Hepatocyte (in vitro differentiated cells): ENCODE results near the gene SMTN. TPM values are rescaled to one million over a fixed set of nuclear protein-coding genes. Genes with fewer than 3 reads are reported as not detected.

ENCODE experiments used
- DNase-seq: peaks from one replicate; pipeline ENCODE4 v3.0.0-alpha.2; 2016; ENCODE audit warnings: low spot score
- H2AFZ ChIP-seq: fragments of 200-600 bp; sonication (generic); 2 replicates; pipeline ENCODE4 v1.6.0; 2016; ENCODE audit warnings: antibody characterized with exemption, mild to moderate bottlenecking
- H3K27ac ChIP-seq: fragments of 200-600 bp; sonication (generic); 2 replicates; pipeline ENCODE4 v1.5.1; 2016; ENCODE audit warnings: mild to moderate bottlenecking
- H3K27me3 ChIP-seq: fragments of 200-600 bp; sonication (generic); 2 replicates; pipeline ENCODE4 v1.6.1; 2016
- H3K36me3 ChIP-seq: fragments of 200-600 bp; sonication (generic); replicated peaks from 2 replicates; pipeline ENCODE4 v1.5.1; 2016; ENCODE audit warnings: low read depth; ENCODE audit not compliant: insufficient read depth
- H3K4me1 ChIP-seq: fragments of 200-600 bp; sonication (generic); 2 replicates; pipeline ENCODE4 v1.5.1; 2016; ENCODE audit warnings: mild to moderate bottlenecking, moderate library complexity; ENCODE audit not compliant: insufficient read depth
- H3K4me2 ChIP-seq: fragments of 200-600 bp; sonication (generic); 2 replicates; pipeline ENCODE4 v1.6.0; 2016
- H3K4me3 ChIP-seq: fragments of 200-600 bp; sonication (generic); 2 replicates; pipeline ENCODE4 v1.5.1; 2016; ENCODE audit warnings: mild to moderate bottlenecking
- H3K79me2 ChIP-seq: fragments of 200-600 bp; sonication (generic); 2 replicates; pipeline ENCODE4 v1.6.0; 2017; ENCODE audit warnings: mild to moderate bottlenecking
- H3K9me2 ChIP-seq: fragments of 200-600 bp; sonication (generic); replicated peaks from 2 replicates; pipeline ENCODE4 v1.6.0; 2017; ENCODE audit warnings: mild to moderate bottlenecking; ENCODE audit not compliant: insufficient read depth
- H3K9me3 ChIP-seq: fragments of 200-600 bp; sonication (generic); 2 replicates; pipeline ENCODE4 v1.5.1; 2016; ENCODE audit warnings: low read depth, mild to moderate bottlenecking
- H4K20me1 ChIP-seq: fragments of 200-600 bp; sonication (generic); 2 replicates; pipeline ENCODE4 v1.6.0; 2016; ENCODE audit warnings: mild to moderate bottlenecking; ENCODE audit not compliant: insufficient read depth, poor library complexity, severe bottlenecking
- CTCF ChIP-seq: fragments of 200-600 bp; sonication (generic); IDR thresholded peaks from 2 replicates; pipeline ENCODE4 v1.5.1; 2016; ENCODE audit warnings: antibody characterized with exemption, mild to moderate bottlenecking; ENCODE audit not compliant: poor library complexity
- EZH2 ChIP-seq: fragments of 200-600 bp; sonication (generic); IDR thresholded peaks from 2 replicates; pipeline ENCODE4 v1.6.1; 2016; ENCODE audit warnings: antibody characterized with exemption, mild to moderate bottlenecking, borderline replicate concordance
- EZH2phosphoT487 ChIP-seq: fragments of 200-600 bp; sonication (generic); IDR thresholded peaks from one replicate; pipeline ENCODE4 v1.6.1; 2018; ENCODE audit warnings: antibody characterized with exemption, mild to moderate bottlenecking, low read depth, moderate library complexity; ENCODE audit not compliant: unreplicated experiment, severe bottlenecking
- WGBS: methylation state at CpG from one replicate; pipeline ENCODE4 v1.1.6; 2016; ENCODE audit warnings: low lambda C conversion rate; ENCODE audit errors: missing lambda C conversion rate; 5-methylcytosine and 5-hydroxymethylcytosine counted together
- polyA plus RNA-seq: library from polyadenylated mRNA; unstranded; fragments of >200 nt; fragmentation: Nextera tagmentation; extraction: Ambion mirVana; gene quantifications from 2 replicates; pipeline ENCODE4 v1.2.1, GENCODE V29; 2016
- total RNA-seq: library from RNA; depleted of rRNA; stranded (reverse); fragments of >200 nt; gene quantifications from 2 replicates; pipeline ENCODE4 v1.2.3, GENCODE V29; 2014

Gene SMTN
- total and polyA plus RNA-seq, 2 experiments from 2014 or later: 64.7 to 88.7 TPM

- no peak for DNase-seq
- peaks cover 3% of the 10 kb centered on the region for H3K4me1 ChIP-seq
Measured at GRCh38 chr22:31151872-31152271, 70.8 kb downstream of the SMTN start.

GRCh38 chr22:31153357-31153756, 72.2 kb downstream of the SMTN start:
- H3K9me2 ChIP-seq: no peaks in the 10 kb centered on the region
- H3K79me2 ChIP-seq: no peaks in the 10 kb centered on the region
- no peak overlapping the region for H3K4me2 ChIP-seq
- H2AFZ ChIP-seq: no peak overlapping the region
- no peak overlapping the region for H3K27ac ChIP-seq
- 71% methylated on average over 3 of the region's 3 CpGs for WGBS
- no peaks in the 10 kb centered on the region for H3K9me3 ChIP-seq
- peaks cover 8% of the 10 kb centered on the region for H3K27me3 ChIP-seq
- no peaks in the 10 kb centered on the region for H3K36me3 ChIP-seq
- TF ChIP-seq EZH2phosphoT487 (no peak), CTCF (no peak), EZH2 (no peak)
- H3K4me3 ChIP-seq: no peak overlapping the region
- DNase-seq: no peak
- H4K20me1 ChIP-seq: no peaks in the 10 kb centered on the region
- H3K4me1 ChIP-seq: peaks cover 3% of the 10 kb centered on the region

More at GRCh38 chr22:31151872-31152271, 70.8 kb downstream of the SMTN start:
- H3K4me2 ChIP-seq: no peak overlapping the region
- H3K9me2 ChIP-seq: no peaks in the 10 kb centered on the region
- TF ChIP-seq EZH2 (no peak), EZH2phosphoT487 (no peak), CTCF (no peak)
- H2AFZ ChIP-seq: no peak overlapping the region
- H4K20me1 ChIP-seq: no peaks in the 10 kb centered on the region
- WGBS: 89% methylated on average over 2 of the region's 2 CpGs
- no peak overlapping the region for H3K4me3 ChIP-seq
- H3K36me3 ChIP-seq: no peaks in the 10 kb centered on the region
- H3K27me3 ChIP-seq: no peaks in the 10 kb centered on the region
- peaks cover 4% of the 10 kb centered on the region for H3K9me3 ChIP-seq
- H3K27ac ChIP-seq: no peak overlapping the region
- H3K79me2 ChIP-seq: no peaks in the 10 kb centered on the region

Other genes starting within 250 kb of the SMTN start
- 16.3 and 24.0 TPM in 2 replicates for gene MORC2, start 112.5 kb upstream of the SMTN start, total RNA-seq
- gene MORC2, start 112.5 kb upstream of the SMTN start, polyA plus RNA-seq: 15.6 and 20.5 TPM in 2 replicates
- gene TUG1, start 112.1 kb upstream of the SMTN start, total RNA-seq: 99.3 and 109 TPM in 2 replicates
- 33.9 and 39.1 TPM in 2 replicates for gene TUG1, start 112.1 kb upstream of the SMTN start, polyA plus RNA-seq
- 130 and 156 TPM in 2 replicates for gene SELENOM, start 26.2 kb downstream of the SMTN start, total RNA-seq
- 240 and 307 TPM in 2 replicates for gene SELENOM, start 26.2 kb downstream of the SMTN start, polyA plus RNA-seq
- 3.4 and 3.5 TPM in 2 replicates for gene INPP5J, start 41.6 kb downstream of the SMTN start, total RNA-seq
- 5.6 and 6.1 TPM in 2 replicates for gene INPP5J, start 41.6 kb downstream of the SMTN start, polyA plus RNA-seq
- 0.04 and 0.10 TPM in 2 replicates for gene PLA2G3, start 59.2 kb downstream of the SMTN start, total RNA-seq
- gene PLA2G3, start 59.2 kb downstream of the SMTN start, polyA plus RNA-seq: 0.33 and 0.52 TPM in 2 replicates
- 48.0 and 49.3 TPM in 2 replicates for gene RNF185, start 78.9 kb downstream of the SMTN start, total RNA-seq
- 43.2 and 46.5 TPM in 2 replicates for gene RNF185, start 78.9 kb downstream of the SMTN start, polyA plus RNA-seq
- gene LIMK2, start 131.0 kb downstream of the SMTN start, total RNA-seq: 33.0 and 45.9 TPM in 2 replicates
- gene LIMK2, start 131.0 kb downstream of the SMTN start, polyA plus RNA-seq: 49.9 and 52.6 TPM in 2 replicates
- gene PIK3IP1, start 211.2 kb downstream of the SMTN start, total RNA-seq: 17.9 and 22.2 TPM in 2 replicates
- 19.5 and 22.4 TPM in 2 replicates for gene PIK3IP1, start 211.2 kb downstream of the SMTN start, polyA plus RNA-seq